A549 (cell line): Measurements from ENCODE around the gene MPPED1. TPM values are rescaled to one million over a fixed set of nuclear protein-coding genes. Genes with fewer than 3 reads are reported as not detected.

Experiments used
- ATAC-seq, 2 experiments: fragments of 200-7000 bp in 1 of 2; fragments of >200 bp in 1 of 2; cut with Nextera tagmentation in 1 of 2; cut with Tn5 transposase in 1 of 2; 3 replicates each; pipeline versions ENCODE4 v1.8.0 to v1.9.1; 2018 to 2020; ENCODE audit warnings: mild to moderate bottlenecking in 1 of 2, moderate library complexity in 1 of 2
- CTCF ChIA-PET: fragments of 300-600 bp; sonication (Branson Sonifier 250); formaldehyde crosslinking; extraction: SDS; loops from one replicate; lab custom pipeline; 2021; ENCODE audit warnings: antibody characterized with exemption, inconsistent platforms; lab: Yijun Ruan, JAX
- POLR2A ChIA-PET: fragments of 350-600 bp; formaldehyde crosslinking; extraction: SDS; loops from one replicate; lab custom pipeline; 2021; ENCODE audit warnings: antibody characterized with exemption, inconsistent platforms; lab: Yijun Ruan, JAX
- DNase-seq, 2 experiments: peaks; one replicate each; pipeline versions ENCODE4 v3.0.0 to v3.0.0-alpha.2; 2011 to 2016; ENCODE audit warnings: low read depth in 1 of 2, low spot score in 1 of 2
- FAIRE-seq: peaks from 2 replicates; lab custom pipeline; 2011; peaks lifted over from hg19 to GRCh38; lab: Jason Lieb, UNC
- H3K27ac ChIP-seq, 2 experiments: fragments of >200 bp; sonication (Bioruptor Twin); formaldehyde crosslinking; 3 replicates each; pipeline ENCODE4 v1.5.1; 2016 to 2017
- H3K4me1 ChIP-seq: fragments of >200 bp; sonication (Bioruptor Twin); formaldehyde crosslinking; 3 replicates; pipeline ENCODE4 v1.6.1; 2016
- H3K4me2 ChIP-seq: fragments of >200 bp; sonication (Bioruptor Twin); formaldehyde crosslinking; 3 replicates; pipeline ENCODE4 v1.6.1; 2016
- H3K4me3 ChIP-seq: fragments of >200 bp; sonication (Bioruptor Twin); formaldehyde crosslinking; 3 replicates; pipeline ENCODE4 v1.5.1; 2016
- H3K9me3 ChIP-seq: fragments of >200 bp; sonication (Bioruptor Twin); formaldehyde crosslinking; 3 replicates; pipeline ENCODE4 v1.6.1; 2016
- BHLHE40 ChIP-seq: IDR thresholded peaks from 2 replicates; pipeline ENCODE4 v1.6.1; 2012; ENCODE audit warnings: low read depth, low read length, inconsistent platforms
- CHD2 ChIP-seq: fragments of 150-350 bp; IDR thresholded peaks from 2 replicates; pipeline ENCODE4 v1.6.1; 2014; ENCODE audit warnings: low read length; ENCODE audit not compliant: partially characterized antibody
- CHD4 ChIP-seq: fragments of 200-600 bp; sonication (generic); IDR thresholded peaks from 2 replicates; pipeline ENCODE4 v1.6.1; 2016; ENCODE audit warnings: antibody characterized with exemption, mild to moderate bottlenecking, borderline replicate concordance
- EP300 ChIP-seq, 2 experiments: fragments of >200 bp; sonication (Bioruptor Twin); formaldehyde crosslinking; IDR thresholded peaks; 2 replicates in 1 of 2; 3 replicates in 1 of 2; pipeline ENCODE4 v1.6.1; 2016 to 2017
- HOXA7 ChIP-seq: fragments of 250-450 bp; sonication (Bioruptor Pico); IDR thresholded peaks from 2 replicates; pipeline ENCODE4 v1.5.0; 2020; ENCODE audit warnings: mild to moderate bottlenecking, moderate library complexity
- KDM5A ChIP-seq: fragments of 200-600 bp; sonication (generic); IDR thresholded peaks from 2 replicates; pipeline ENCODE4 v1.6.1; 2016; ENCODE audit warnings: antibody characterized with exemption, mild to moderate bottlenecking
- MAFK ChIP-seq: fragments of 450-650 bp; IDR thresholded peaks from 2 replicates; pipeline ENCODE4 v1.6.1; 2014; ENCODE audit not compliant: partially characterized antibody
- MYC ChIP-seq: IDR thresholded peaks from 2 replicates; pipeline ENCODE4 v1.6.1; 2012; ENCODE audit warnings: mild to moderate bottlenecking, inconsistent platforms, low read length, improper control_type of control experiment, borderline replicate concordance
- RFX5 ChIP-seq: fragments of 450-650 bp; IDR thresholded peaks from 2 replicates; pipeline ENCODE4 v1.7.1; 2014; ENCODE audit warnings: antibody characterized with exemption, mild to moderate bottlenecking, moderate library complexity
- RNF2 ChIP-seq: fragments of 200-600 bp; sonication (generic); IDR thresholded peaks from 2 replicates; pipeline ENCODE4 v1.6.1; 2016; ENCODE audit warnings: low read depth, mild to moderate bottlenecking, antibody characterized with exemption, moderate library complexity, borderline replicate concordance
- SMC3 ChIP-seq: fragments of >200 bp; sonication (Bioruptor Twin); formaldehyde crosslinking; IDR thresholded peaks from 3 replicates; pipeline ENCODE4 v1.6.1; 2018; ENCODE audit warnings: inconsistent platforms
- ZFP36 ChIP-seq: fragments of 450-650 bp; IDR thresholded peaks from 2 replicates; pipeline ENCODE4 v1.6.1; 2014; ENCODE audit warnings: borderline replicate concordance; ENCODE audit not compliant: partially characterized antibody
- ZNF302 ChIP-seq: fragments of 250-450 bp; sonication (Bioruptor Pico); IDR thresholded peaks from 2 replicates; pipeline ENCODE4 v1.9.0; 2021; ENCODE audit warnings: inconsistent platforms, mild to moderate bottlenecking, moderate library complexity
- WGBS: methylation state at CpG from one replicate; pipeline ENCODE4 v1.1.6; 2017; ENCODE audit errors: missing lambda C conversion rate; 5-methylcytosine and 5-hydroxymethylcytosine counted together
- polyA plus RNA-seq, 4 experiments: library from polyadenylated mRNA; depleted of rRNA in 3 of 4; stranded (reverse); fragments of >200 nt; fragmentation: RNase III in 1 of 4; extraction: RNeasy Plus Mini Kit Qiagen cat#74134 plus additional on column Dnase treatment in 1 of 4; gene quantifications; 2 replicates in 3 of 4; 3 replicates in 1 of 4; pipeline ENCODE4 v1.2.3, GENCODE V29; 2011 to 2017
- TF ChIP-seq, protein P1 (sequence below): fragments of 250-450 bp; sonication (Bioruptor Pico); IDR thresholded peaks from 2 replicates; pipeline ENCODE4 v1.5.0; 2020; ENCODE audit warnings: low read depth, mild to moderate bottlenecking, moderate library complexity
- TF ChIP-seq, protein P2 (sequence below): IDR thresholded peaks from 2 replicates; pipeline ENCODE4 v1.6.1; 2012
- TF ChIP-seq, protein P3 (sequence below): fragments of >200 bp; sonication (Bioruptor Twin); formaldehyde crosslinking; IDR thresholded peaks from 3 replicates; pipeline ENCODE4 v1.6.1; 2016
- TF ChIP-seq, protein P4 (sequence below): fragments of 200-600 bp; sonication (generic); IDR thresholded peaks from 2 replicates; pipeline ENCODE4 v1.6.1; 2016; ENCODE audit warnings: antibody characterized with exemption, mild to moderate bottlenecking, moderate library complexity

The MPPED1 gene
- polyA plus RNA-seq, 2 of the 4 experiments (the other 2 are of a cell fraction): not detected

- Histone ChIP-seq H3K4me1 (no peaks in the 10 kb centered on the region), H3K4me3 (no peak overlapping the region), H3K9me3 (no peaks in the 10 kb centered on the region), H3K4me2 (no peak overlapping the region), H3K27ac (no peak overlapping the region)
- 47% methylated on average over 23 of the region's 25 CpGs for WGBS
- TF ChIP-seq MAFK (no peak), CHD2 (no peak), EP300 (IDR thresholded peaks at IDR 0.05) (no peak), RFX5 (no peak), BHLHE40 (no peak), CHD4 (no peak), KDM5A (no peak), RNF2 (no peak), HOXA7 (CRISPR knock-in tag) (no peak)
- TF ChIP-seq, protein P1, sequence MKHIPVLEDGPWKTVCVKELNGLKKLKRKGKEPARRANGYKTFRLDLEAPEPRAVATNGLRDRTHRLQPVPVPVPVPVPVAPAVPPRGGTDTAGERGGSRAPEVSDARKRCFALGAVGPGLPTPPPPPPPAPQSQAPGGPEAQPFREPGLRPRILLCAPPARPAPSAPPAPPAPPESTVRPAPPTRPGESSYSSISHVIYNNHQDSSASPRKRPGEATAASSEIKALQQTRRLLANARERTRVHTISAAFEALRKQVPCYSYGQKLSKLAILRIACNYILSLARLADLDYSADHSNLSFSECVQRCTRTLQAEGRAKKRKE (CRISPR knock-in tag): no peak
- TF ChIP-seq, protein P2, sequence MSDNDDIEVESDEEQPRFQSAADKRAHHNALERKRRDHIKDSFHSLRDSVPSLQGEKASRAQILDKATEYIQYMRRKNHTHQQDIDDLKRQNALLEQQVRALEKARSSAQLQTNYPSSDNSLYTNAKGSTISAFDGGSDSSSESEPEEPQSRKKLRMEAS: no peak
- FAIRE-seq (no peak), DNase-seq (no peak), ATAC-seq (no peak)
- POLR2A ChIA-PET: no interaction called here
- CTCF ChIA-PET: no interaction called here
These were observed 22.6 kb downstream of the MPPED1 start for GRCh38 chr22:43434275-43434927.

DNA sequence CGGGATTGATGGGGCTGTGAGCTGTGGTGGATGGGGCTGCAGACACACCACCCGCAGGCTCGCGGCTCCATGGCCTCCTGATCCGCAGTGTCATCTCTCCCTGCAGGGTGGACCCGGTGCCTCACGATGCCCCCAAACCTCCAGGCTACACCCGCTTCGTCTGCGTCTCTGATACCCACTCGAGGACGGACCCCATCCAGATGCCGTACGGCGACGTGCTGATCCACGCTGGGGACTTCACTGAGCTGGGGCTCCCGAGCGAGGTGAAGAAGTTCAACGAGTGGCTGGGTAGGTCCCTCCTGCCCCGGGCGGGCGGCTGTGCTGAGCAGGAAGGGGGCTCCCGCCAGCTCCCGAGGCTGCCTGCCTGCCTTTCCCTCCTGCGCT, 23.1 kb downstream of the MPPED1 start:
- Histone ChIP-seq H3K4me2 (no peak overlapping the region), H3K4me1 (no peaks in the 10 kb centered on the region), H3K9me3 (no peaks in the 10 kb centered on the region), H3K4me3 (no peak overlapping the region), H3K27ac (no peak overlapping the region)
- ChIA-PET CTCF (interaction anchor here (0.6 kb wide), 1 partner anchor 203 kb away, joined by 3 read pairs; no protein-coding TSS in a partner anchor), POLR2A (no interaction called here)
- TF ChIP-seq ZFP36 (no peak), SMC3 (no peak), MAFK (no peak), RNF2 (no peak), MYC (no peak), ZNF302 (CRISPR knock-in tag) (no peak)
- TF ChIP-seq, protein P3, sequence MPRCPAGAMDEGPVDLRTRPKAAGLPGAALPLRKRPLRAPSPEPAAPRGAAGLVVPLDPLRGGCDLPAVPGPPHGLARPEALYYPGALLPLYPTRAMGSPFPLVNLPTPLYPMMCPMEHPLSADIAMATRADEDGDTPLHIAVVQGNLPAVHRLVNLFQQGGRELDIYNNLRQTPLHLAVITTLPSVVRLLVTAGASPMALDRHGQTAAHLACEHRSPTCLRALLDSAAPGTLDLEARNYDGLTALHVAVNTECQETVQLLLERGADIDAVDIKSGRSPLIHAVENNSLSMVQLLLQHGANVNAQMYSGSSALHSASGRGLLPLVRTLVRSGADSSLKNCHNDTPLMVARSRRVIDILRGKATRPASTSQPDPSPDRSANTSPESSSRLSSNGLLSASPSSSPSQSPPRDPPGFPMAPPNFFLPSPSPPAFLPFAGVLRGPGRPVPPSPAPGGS: no peak
- TF ChIP-seq, protein P4, sequence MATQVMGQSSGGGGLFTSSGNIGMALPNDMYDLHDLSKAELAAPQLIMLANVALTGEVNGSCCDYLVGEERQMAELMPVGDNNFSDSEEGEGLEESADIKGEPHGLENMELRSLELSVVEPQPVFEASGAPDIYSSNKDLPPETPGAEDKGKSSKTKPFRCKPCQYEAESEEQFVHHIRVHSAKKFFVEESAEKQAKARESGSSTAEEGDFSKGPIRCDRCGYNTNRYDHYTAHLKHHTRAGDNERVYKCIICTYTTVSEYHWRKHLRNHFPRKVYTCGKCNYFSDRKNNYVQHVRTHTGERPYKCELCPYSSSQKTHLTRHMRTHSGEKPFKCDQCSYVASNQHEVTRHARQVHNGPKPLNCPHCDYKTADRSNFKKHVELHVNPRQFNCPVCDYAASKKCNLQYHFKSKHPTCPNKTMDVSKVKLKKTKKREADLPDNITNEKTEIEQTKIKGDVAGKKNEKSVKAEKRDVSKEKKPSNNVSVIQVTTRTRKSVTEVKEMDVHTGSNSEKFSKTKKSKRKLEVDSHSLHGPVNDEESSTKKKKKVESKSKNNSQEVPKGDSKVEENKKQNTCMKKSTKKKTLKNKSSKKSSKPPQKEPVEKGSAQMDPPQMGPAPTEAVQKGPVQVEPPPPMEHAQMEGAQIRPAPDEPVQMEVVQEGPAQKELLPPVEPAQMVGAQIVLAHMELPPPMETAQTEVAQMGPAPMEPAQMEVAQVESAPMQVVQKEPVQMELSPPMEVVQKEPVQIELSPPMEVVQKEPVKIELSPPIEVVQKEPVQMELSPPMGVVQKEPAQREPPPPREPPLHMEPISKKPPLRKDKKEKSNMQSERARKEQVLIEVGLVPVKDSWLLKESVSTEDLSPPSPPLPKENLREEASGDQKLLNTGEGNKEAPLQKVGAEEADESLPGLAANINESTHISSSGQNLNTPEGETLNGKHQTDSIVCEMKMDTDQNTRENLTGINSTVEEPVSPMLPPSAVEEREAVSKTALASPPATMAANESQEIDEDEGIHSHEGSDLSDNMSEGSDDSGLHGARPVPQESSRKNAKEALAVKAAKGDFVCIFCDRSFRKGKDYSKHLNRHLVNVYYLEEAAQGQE: no peak
- FAIRE-seq (no peak), ATAC-seq (no peak), DNase-seq (no peak)
- 80% methylated on average over 13 of the region's 26 CpGs for WGBS
